HepG2 (cell line): ENCODE results near the gene TNN. TPM values are rescaled to one million over a fixed set of nuclear protein-coding genes. Genes with fewer than 3 reads are reported as not detected.

Experiments
- BRCA1 ChIP-seq: sonication (generic); formaldehyde crosslinking; IDR thresholded peaks from 2 replicates; pipeline ENCODE4 v1.4.0; 2020; ENCODE audit warnings: missing genetic modification reagents
- UBTF ChIP-seq: sonication (generic); formaldehyde crosslinking; IDR thresholded peaks from 2 replicates; pipeline ENCODE4 v1.4.0; 2020; ENCODE audit warnings: mild to moderate bottlenecking, missing genetic modification reagents
- ZNF576 ChIP-seq: sonication (generic); formaldehyde crosslinking; IDR thresholded peaks from 2 replicates; pipeline ENCODE4 v1.4.0; 2020; ENCODE audit warnings: mild to moderate bottlenecking, missing genetic modification reagents
- polyA plus RNA-seq, 8 experiments: library from polyadenylated mRNA; depleted of rRNA in 3 of 8; stranded (reverse) in 7 of 8; unstranded in 1 of 8; fragments of >200 nt; fragmentation: Illumina TruSeq in 4 of 8; extraction: Trizol in 4 of 8; gene quantifications; 2 replicates each; pipeline versions ENCODE4 v1.2.1 to v1.2.3, GENCODE V29; 2011 to 2016; ENCODE audit warnings: low read depth in 4 of 8, missing spikeins in 1 of 8, mixed read lengths in 1 of 8; ENCODE audit not compliant: insufficient read depth in 1 of 8
- total RNA-seq, 5 experiments: library from RNA; depleted of rRNA; stranded (reverse); fragments of >200 nt; fragmentation: Illumina TruSeq; extraction: Trizol; gene quantifications; 2 replicates each; pipeline ENCODE4 v1.2.3, GENCODE V29; 2016; ENCODE audit warnings: low read depth in 1 of 5
- TF ChIP-seq, protein P1 (sequence below): sonication (generic); formaldehyde crosslinking; IDR thresholded peaks from 2 replicates; pipeline ENCODE4 v1.4.0; 2020; ENCODE audit warnings: missing genetic modification reagents, borderline replicate concordance
- TF ChIP-seq, protein P2 (sequence below): sonication (generic); formaldehyde crosslinking; IDR thresholded peaks from 2 replicates; pipeline ENCODE4 v1.9.0; 2021; ENCODE audit warnings: missing genetic modification reagents, mild to moderate bottlenecking, borderline replicate concordance

TNN gene
- total and polyA plus RNA-seq, 2 of the 13 experiments (the other 11 are each of a cell fraction or from before 2014, with no cell fraction given) = not detected

DNA sequence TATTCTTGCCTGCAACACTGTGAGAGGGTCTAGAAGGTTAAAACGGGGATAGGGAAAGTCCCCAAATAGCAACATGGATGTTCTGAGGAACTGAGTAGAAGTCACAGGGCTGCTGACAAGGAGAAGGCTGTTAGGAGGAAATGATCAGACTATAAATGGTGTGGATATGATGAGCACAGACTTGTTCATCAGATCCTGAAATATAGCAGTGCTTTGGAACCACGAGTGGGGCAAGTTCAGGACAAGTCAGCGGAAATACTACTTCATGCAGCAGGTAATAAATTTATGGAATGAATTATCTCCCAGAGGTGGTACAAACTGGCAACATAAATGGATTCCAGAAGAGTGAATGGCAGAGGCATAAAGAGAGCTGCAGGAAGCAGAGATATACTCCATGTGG lies 128.2 kb downstream of the TNN start (continued):
- TF ChIP-seq UBTF = no peak
- TF ChIP-seq BRCA1 (CRISPR knock-in tag) = no peak
- TF ChIP-seq ZNF576 (CRISPR knock-in tag) = no peak
- TF ChIP-seq, protein P1, sequence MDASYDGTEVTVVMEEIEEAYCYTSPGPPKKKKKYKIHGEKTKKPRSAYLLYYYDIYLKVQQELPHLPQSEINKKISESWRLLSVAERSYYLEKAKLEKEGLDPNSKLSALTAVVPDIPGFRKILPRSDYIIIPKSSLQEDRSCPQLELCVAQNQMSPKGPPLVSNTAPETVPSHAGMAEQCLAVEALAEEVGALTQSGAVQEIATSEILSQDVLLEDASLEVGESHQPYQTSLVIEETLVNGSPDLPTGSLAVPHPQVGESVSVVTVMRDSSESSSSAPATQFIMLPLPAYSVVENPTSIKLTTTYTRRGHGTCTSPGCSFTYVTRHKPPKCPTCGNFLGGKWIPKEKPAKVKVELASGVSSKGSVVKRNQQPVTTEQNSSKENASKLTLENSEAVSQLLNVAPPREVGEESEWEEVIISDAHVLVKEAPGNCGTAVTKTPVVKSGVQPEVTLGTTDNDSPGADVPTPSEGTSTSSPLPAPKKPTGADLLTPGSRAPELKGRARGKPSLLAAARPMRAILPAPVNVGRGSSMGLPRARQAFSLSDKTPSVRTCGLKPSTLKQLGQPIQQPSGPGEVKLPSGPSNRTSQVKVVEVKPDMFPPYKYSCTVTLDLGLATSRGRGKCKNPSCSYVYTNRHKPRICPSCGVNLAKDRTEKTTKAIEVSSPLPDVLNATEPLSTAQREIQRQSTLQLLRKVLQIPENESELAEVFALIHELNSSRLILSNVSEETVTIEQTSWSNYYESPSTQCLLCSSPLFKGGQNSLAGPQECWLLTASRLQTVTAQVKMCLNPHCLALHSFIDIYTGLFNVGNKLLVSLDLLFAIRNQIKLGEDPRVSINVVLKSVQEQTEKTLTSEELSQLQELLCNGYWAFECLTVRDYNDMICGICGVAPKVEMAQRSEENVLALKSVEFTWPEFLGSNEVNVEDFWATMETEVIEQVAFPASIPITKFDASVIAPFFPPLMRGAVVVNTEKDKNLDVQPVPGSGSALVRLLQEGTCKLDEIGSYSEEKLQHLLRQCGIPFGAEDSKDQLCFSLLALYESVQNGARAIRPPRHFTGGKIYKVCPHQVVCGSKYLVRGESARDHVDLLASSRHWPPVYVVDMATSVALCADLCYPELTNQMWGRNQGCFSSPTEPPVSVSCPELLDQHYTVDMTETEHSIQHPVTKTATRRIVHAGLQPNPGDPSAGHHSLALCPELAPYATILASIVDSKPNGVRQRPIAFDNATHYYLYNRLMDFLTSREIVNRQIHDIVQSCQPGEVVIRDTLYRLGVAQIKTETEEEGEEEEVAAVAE (CRISPR knock-in tag) = no peak
- TF ChIP-seq, protein P2, sequence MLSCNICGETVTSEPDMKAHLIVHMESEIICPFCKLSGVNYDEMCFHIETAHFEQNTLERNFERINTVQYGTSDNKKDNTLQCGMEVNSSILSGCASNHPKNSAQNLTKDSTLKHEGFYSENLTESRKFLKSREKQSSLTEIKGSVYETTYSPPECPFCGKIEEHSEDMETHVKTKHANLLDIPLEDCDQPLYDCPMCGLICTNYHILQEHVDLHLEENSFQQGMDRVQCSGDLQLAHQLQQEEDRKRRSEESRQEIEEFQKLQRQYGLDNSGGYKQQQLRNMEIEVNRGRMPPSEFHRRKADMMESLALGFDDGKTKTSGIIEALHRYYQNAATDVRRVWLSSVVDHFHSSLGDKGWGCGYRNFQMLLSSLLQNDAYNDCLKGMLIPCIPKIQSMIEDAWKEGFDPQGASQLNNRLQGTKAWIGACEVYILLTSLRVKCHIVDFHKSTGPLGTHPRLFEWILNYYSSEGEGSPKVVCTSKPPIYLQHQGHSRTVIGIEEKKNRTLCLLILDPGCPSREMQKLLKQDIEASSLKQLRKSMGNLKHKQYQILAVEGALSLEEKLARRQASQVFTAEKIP (CRISPR knock-in tag) = no peak
